Measurements from ENCODE around the gene DOCK1.

Gene DOCK1

GRCh38 chr10:127332631-127333030 is 427.4 kb downstream of the DOCK1 start:
- Histone ChIP-seq H3K27me3 (ENCODE audit: insufficient read depth, low read length) (no peaks in the 10 kb centered on the region), H3K9me3 (ENCODE audit: insufficient read depth, low read depth, low read length) (no peaks in the 10 kb centered on the region), H3K36me3 (ENCODE audit: insufficient read depth, low read depth, low read length) (no peaks in the 10 kb centered on the region), H3K4me3 (ENCODE audit: low read length) (no peak overlapping the region), H3K4me1 (ENCODE audit: insufficient read depth, low read length) (peaks cover 3% of the 10 kb centered on the region; the same call in 1 of the 2 replicates), H3K9ac (ENCODE audit: low read depth, low read length) (no peak overlapping the region), H3K27ac (ENCODE audit: low read length) (no peak overlapping the region)

GRCh38 chr10:127337801-127338200 is 432.6 kb downstream of the DOCK1 start:
- H3K27ac ChIP-seq (ENCODE audit: low read length), result no peak overlapping the region

GRCh38 chr10:127338399-127339110 is 433.3 kb downstream of the DOCK1 start:
- no peaks in the 10 kb centered on the region for H3K27me3 ChIP-seq (ENCODE audit: insufficient read depth, low read length)
- no peak overlapping the region for H3K9ac ChIP-seq (ENCODE audit: low read depth, low read length)
- no peaks in the 10 kb centered on the region for H3K36me3 ChIP-seq (ENCODE audit: insufficient read depth, low read depth, low read length)
- no peak overlapping the region for H3K4me3 ChIP-seq (ENCODE audit: low read length)
- H3K27ac ChIP-seq (ENCODE audit: low read length), result no peak overlapping the region
- no peaks in the 10 kb centered on the region for H3K9me3 ChIP-seq (ENCODE audit: insufficient read depth, low read depth, low read length)
- peaks cover 3% of the 10 kb centered on the region; the same call in 1 of the 2 replicates for H3K4me1 ChIP-seq (ENCODE audit: insufficient read depth, low read length)

More at GRCh38 chr10:127337801-127338200, 432.6 kb downstream of the DOCK1 start:
- Histone ChIP-seq H3K36me3 (ENCODE audit: insufficient read depth, low read depth, low read length) (no peaks in the 10 kb centered on the region), H3K9me3 (ENCODE audit: insufficient read depth, low read depth, low read length) (no peaks in the 10 kb centered on the region), H3K9ac (ENCODE audit: low read depth, low read length) (no peak overlapping the region), H3K4me3 (ENCODE audit: low read length) (no peak overlapping the region), H3K4me1 (ENCODE audit: insufficient read depth, low read length) (peaks cover 3% of the 10 kb centered on the region; the same call in 1 of the 2 replicates), H3K27me3 (ENCODE audit: insufficient read depth, low read length) (no peaks in the 10 kb centered on the region)

- Histone ChIP-seq H3K27me3 (ENCODE audit: insufficient read depth, low read length) (no peaks in the 10 kb centered on the region), H3K36me3 (ENCODE audit: insufficient read depth, low read depth, low read length) (peaks cover 9% of the 10 kb centered on the region; the same call in 1 of the 2 replicates), H3K9ac (ENCODE audit: low read depth, low read length) (no peak overlapping the region), H3K9me3 (ENCODE audit: insufficient read depth, low read depth, low read length) (no peaks in the 10 kb centered on the region), H3K4me1 (ENCODE audit: insufficient read depth, low read length) (no peaks in the 10 kb centered on the region; the same call in 1 of the 2 replicates), H3K27ac (ENCODE audit: low read length) (no peak overlapping the region), H3K4me3 (ENCODE audit: low read length) (no peak overlapping the region)
Observed at GRCh38 chr10:127343821-127344220, 438.6 kb downstream of the DOCK1 start.

- H3K4me1 ChIP-seq (ENCODE audit: insufficient read depth, low read length), result no peaks in the 10 kb centered on the region; the same call in 1 of the 2 replicates
- no peak overlapping the region for H3K9ac ChIP-seq (ENCODE audit: low read depth, low read length)
- H3K27me3 ChIP-seq (ENCODE audit: insufficient read depth, low read length), result no peaks in the 10 kb centered on the region
- no peaks in the 10 kb centered on the region for H3K9me3 ChIP-seq (ENCODE audit: insufficient read depth, low read depth, low read length)
- H3K27ac ChIP-seq (ENCODE audit: low read length), result no peak overlapping the region
- peaks cover 9% of the 10 kb centered on the region; the same call in 1 of the 2 replicates for H3K36me3 ChIP-seq (ENCODE audit: insufficient read depth, low read depth, low read length)
- H3K4me3 ChIP-seq (ENCODE audit: low read length), result no peak overlapping the region
Observed at GRCh38 chr10:127344346-127344745, 439.1 kb downstream of the DOCK1 start.

- no peak overlapping the region for H3K4me3 ChIP-seq (ENCODE audit: low read length)
- H3K27ac ChIP-seq (ENCODE audit: low read length), result no peak overlapping the region
- peaks cover 9% of the 10 kb centered on the region; the same call in 1 of the 2 replicates for H3K36me3 ChIP-seq (ENCODE audit: insufficient read depth, low read depth, low read length)
- no peak overlapping the region for H3K9ac ChIP-seq (ENCODE audit: low read depth, low read length)
- no peaks in the 10 kb centered on the region; the same call in 1 of the 2 replicates for H3K4me1 ChIP-seq (ENCODE audit: insufficient read depth, low read length)
- no peaks in the 10 kb centered on the region for H3K9me3 ChIP-seq (ENCODE audit: insufficient read depth, low read depth, low read length)
- no peaks in the 10 kb centered on the region for H3K27me3 ChIP-seq (ENCODE audit: insufficient read depth, low read length)
Observed at GRCh38 chr10:127345231-127345965, 440.2 kb downstream of the DOCK1 start.

GRCh38 chr10:127346604-127347003 is 441.4 kb downstream of the DOCK1 start:
- no peaks in the 10 kb centered on the region for H3K4me1 ChIP-seq (ENCODE audit: insufficient read depth, low read length)
- H3K9ac ChIP-seq (ENCODE audit: low read depth, low read length), result no peak overlapping the region
- H3K36me3 ChIP-seq (ENCODE audit: insufficient read depth, low read depth, low read length), result peaks cover 9% of the 10 kb centered on the region; the same call in 1 of the 2 replicates
- H3K27me3 ChIP-seq (ENCODE audit: insufficient read depth, low read length), result no peaks in the 10 kb centered on the region
- no peak overlapping the region for H3K27ac ChIP-seq (ENCODE audit: low read length)
- H3K4me3 ChIP-seq (ENCODE audit: low read length), result no peak overlapping the region
- no peaks in the 10 kb centered on the region for H3K9me3 ChIP-seq (ENCODE audit: insufficient read depth, low read depth, low read length)

- Histone ChIP-seq H3K9ac (ENCODE audit: low read depth, low read length) (no peak overlapping the region), H3K27me3 (ENCODE audit: insufficient read depth, low read length) (no peaks in the 10 kb centered on the region), H3K4me1 (ENCODE audit: insufficient read depth, low read length) (no peaks in the 10 kb centered on the region), H3K4me3 (ENCODE audit: low read length) (no peak overlapping the region), H3K36me3 (ENCODE audit: insufficient read depth, low read depth, low read length) (peaks cover 9% of the 10 kb centered on the region; the same call in 1 of the 2 replicates), H3K27ac (ENCODE audit: low read length) (no peak overlapping the region), H3K9me3 (ENCODE audit: insufficient read depth, low read depth, low read length) (no peaks in the 10 kb centered on the region)
Observed at GRCh38 chr10:127347202-127347959, 442.2 kb downstream of the DOCK1 start.

- H3K27me3 ChIP-seq (ENCODE audit: insufficient read depth, low read length), result no peaks in the 10 kb centered on the region
- H3K9me3 ChIP-seq (ENCODE audit: insufficient read depth, low read depth, low read length), result no peaks in the 10 kb centered on the region
- H3K4me1 ChIP-seq (ENCODE audit: insufficient read depth, low read length), result no peaks in the 10 kb centered on the region; the same call in 1 of the 2 replicates
- no peak overlapping the region for H3K27ac ChIP-seq (ENCODE audit: low read length)
- peaks cover 7% of the 10 kb centered on the region; the same call in 1 of the 2 replicates for H3K36me3 ChIP-seq (ENCODE audit: insufficient read depth, low read depth, low read length)
- H3K9ac ChIP-seq (ENCODE audit: low read depth, low read length), result no peak overlapping the region
- no peak overlapping the region for H3K4me3 ChIP-seq (ENCODE audit: low read length)
Observed at GRCh38 chr10:127349737-127350136, 444.5 kb downstream of the DOCK1 start.

GRCh38 chr10:127351542-127351941 is 446.3 kb downstream of the DOCK1 start:
- Histone ChIP-seq H3K36me3 (ENCODE audit: insufficient read depth, low read depth, low read length) (no peaks in the 10 kb centered on the region), H3K9me3 (ENCODE audit: insufficient read depth, low read depth, low read length) (no peaks in the 10 kb centered on the region), H3K4me1 (ENCODE audit: insufficient read depth, low read length) (no peaks in the 10 kb centered on the region; the same call in 1 of the 2 replicates), H3K9ac (ENCODE audit: low read depth, low read length) (no peak overlapping the region), H3K27ac (ENCODE audit: low read length) (no peak overlapping the region), H3K27me3 (ENCODE audit: insufficient read depth, low read length) (no peaks in the 10 kb centered on the region), H3K4me3 (ENCODE audit: low read length) (no peak overlapping the region)

- H3K36me3 ChIP-seq (ENCODE audit: insufficient read depth, low read depth, low read length), result no peaks in the 10 kb centered on the region
- no peak overlapping the region for H3K9ac ChIP-seq (ENCODE audit: low read depth, low read length)
- H3K4me3 ChIP-seq (ENCODE audit: low read length), result no peak overlapping the region
- no peaks in the 10 kb centered on the region for H3K9me3 ChIP-seq (ENCODE audit: insufficient read depth, low read depth, low read length)
- H3K27ac ChIP-seq (ENCODE audit: low read length), result no peak overlapping the region
- H3K4me1 ChIP-seq (ENCODE audit: insufficient read depth, low read length), result no peaks in the 10 kb centered on the region; the same call in 1 of the 2 replicates
- no peaks in the 10 kb centered on the region for H3K27me3 ChIP-seq (ENCODE audit: insufficient read depth, low read length)
Observed at GRCh38 chr10:127353544-127353943, 448.3 kb downstream of the DOCK1 start.

Measured in iPS-20b (cell line).